RWPE2 (cell line): ENCODE measurements around the gene HLCS.

Experiments
- ATAC-seq: fragments of 200-7000 bp; cut with Tn5 transposase; 3 replicates; pipeline ENCODE4 v1.9.1; 2021; ENCODE audit warnings: low read depth
- DNase-seq: peaks from one replicate; pipeline ENCODE4 v3.0.0-alpha.2; 2020; ENCODE audit warnings: low spot score
- H3K27ac ChIP-seq: fragments of 450-650 bp; 2 replicates; pipeline ENCODE4 v1.5.1; 2017; ENCODE audit warnings: mild to moderate bottlenecking; ENCODE audit not compliant: poor library complexity, severe bottlenecking
- H3K27me3 ChIP-seq: fragments of 250-450 bp; sonication (Bioruptor Pico); 2 replicates; pipeline ENCODE4 v1.5.1; 2021; ENCODE audit warnings: mild to moderate bottlenecking, moderate library complexity; ENCODE audit not compliant: insufficient read depth, poor library complexity, severe bottlenecking
- H3K36me3 ChIP-seq: fragments of 250-450 bp; sonication (Bioruptor Pico); 2 replicates; pipeline ENCODE4 v1.5.1; 2020; ENCODE audit warnings: low read depth, mild to moderate bottlenecking, moderate library complexity
- H3K4me1 ChIP-seq: fragments of 250-450 bp; sonication (Bioruptor Pico); 2 replicates; pipeline ENCODE4 v1.5.1; 2021; ENCODE audit warnings: mild to moderate bottlenecking, moderate library complexity; ENCODE audit not compliant: insufficient read depth, poor library complexity, severe bottlenecking
- H3K4me3 ChIP-seq: fragments of 250-450 bp; sonication (Bioruptor Pico); 2 replicates; pipeline ENCODE4 v1.5.1; 2021; ENCODE audit warnings: mild to moderate bottlenecking, moderate library complexity; ENCODE audit not compliant: severe bottlenecking
- H3K9me3 ChIP-seq: fragments of 250-450 bp; sonication (Bioruptor Pico); 2 replicates; pipeline ENCODE4 v1.5.1; 2021; ENCODE audit warnings: mild to moderate bottlenecking, moderate library complexity; ENCODE audit not compliant: severe bottlenecking
- TF ChIP-seq, protein P1 (sequence below): fragments of 450-650 bp; IDR thresholded peaks from one replicate; pipeline ENCODE4 v1.5.1; 2017; ENCODE audit warnings: mild to moderate bottlenecking, moderate library complexity; ENCODE audit not compliant: poor library complexity, severe bottlenecking

HLCS gene

DNA sequence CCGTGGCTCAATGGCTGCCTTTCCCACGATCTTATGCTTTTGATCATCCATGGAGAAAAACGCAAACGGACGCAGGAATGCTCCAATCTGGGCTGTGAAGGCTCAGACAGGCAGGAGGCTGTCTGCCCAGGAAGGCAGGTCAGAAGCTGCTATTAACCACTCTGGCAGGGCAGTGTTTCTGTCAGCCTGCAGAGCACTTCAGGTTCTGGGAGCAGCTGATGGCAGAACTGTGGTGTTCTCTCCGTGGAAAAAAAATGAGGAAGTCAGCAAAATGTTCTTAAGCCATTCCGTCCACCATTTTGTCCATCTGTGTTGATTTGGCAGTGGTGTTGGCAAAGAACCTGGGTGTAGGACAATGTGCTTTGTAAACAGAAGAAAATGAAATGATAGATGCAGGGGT lies 175.9 kb downstream of the HLCS start:
- Histone ChIP-seq H3K4me1 (peaks cover 8% of the 10 kb centered on the region), H3K4me3 (no peak overlapping the region), H3K27ac (no peak overlapping the region), H3K27me3 (no peaks in the 10 kb centered on the region), H3K36me3 (no peaks in the 10 kb centered on the region), H3K9me3 (no peaks in the 10 kb centered on the region)
- TF ChIP-seq, protein P1, sequence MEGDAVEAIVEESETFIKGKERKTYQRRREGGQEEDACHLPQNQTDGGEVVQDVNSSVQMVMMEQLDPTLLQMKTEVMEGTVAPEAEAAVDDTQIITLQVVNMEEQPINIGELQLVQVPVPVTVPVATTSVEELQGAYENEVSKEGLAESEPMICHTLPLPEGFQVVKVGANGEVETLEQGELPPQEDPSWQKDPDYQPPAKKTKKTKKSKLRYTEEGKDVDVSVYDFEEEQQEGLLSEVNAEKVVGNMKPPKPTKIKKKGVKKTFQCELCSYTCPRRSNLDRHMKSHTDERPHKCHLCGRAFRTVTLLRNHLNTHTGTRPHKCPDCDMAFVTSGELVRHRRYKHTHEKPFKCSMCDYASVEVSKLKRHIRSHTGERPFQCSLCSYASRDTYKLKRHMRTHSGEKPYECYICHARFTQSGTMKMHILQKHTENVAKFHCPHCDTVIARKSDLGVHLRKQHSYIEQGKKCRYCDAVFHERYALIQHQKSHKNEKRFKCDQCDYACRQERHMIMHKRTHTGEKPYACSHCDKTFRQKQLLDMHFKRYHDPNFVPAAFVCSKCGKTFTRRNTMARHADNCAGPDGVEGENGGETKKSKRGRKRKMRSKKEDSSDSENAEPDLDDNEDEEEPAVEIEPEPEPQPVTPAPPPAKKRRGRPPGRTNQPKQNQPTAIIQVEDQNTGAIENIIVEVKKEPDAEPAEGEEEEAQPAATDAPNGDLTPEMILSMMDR: no peak
- ATAC-seq (no peak), DNase-seq (no peak)

DNA sequence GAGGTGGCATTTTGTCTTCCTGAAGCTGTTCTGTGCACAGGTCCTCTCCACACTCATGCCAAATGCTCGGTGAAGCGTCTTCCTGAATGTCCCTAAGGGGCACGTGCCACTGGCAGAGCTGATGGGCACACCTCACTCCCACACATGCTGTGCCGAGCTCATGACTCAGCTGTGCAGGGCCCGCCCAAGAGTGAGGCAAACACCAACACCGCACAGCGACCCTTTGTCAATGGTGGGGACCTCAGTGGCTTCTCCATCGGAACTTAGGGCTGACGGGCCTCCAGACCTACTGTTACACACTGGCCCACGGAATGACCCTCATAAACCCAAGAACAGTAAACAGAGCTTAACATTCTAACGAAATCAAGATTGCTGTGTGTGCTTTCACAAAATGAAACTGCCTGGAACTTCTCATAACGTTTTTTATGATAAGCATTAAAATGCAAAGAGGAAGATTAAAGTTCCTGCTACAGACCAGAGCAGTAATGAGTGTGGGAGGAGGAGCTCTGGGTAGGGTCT lies 178.3 kb downstream of the HLCS start:
- TF ChIP-seq, protein P1: no peak
- peaks cover 28% of the 10 kb centered on the region for H3K4me1 ChIP-seq
- peak overlapping the region; percentile 23 for H3K27ac ChIP-seq
- no peaks in the 10 kb centered on the region for H3K27me3 ChIP-seq
- DNase-seq (no peak), ATAC-seq (peak; percentile 59)
- H3K9me3 ChIP-seq: no peaks in the 10 kb centered on the region
- H3K4me3 ChIP-seq: no peak overlapping the region
- no peaks in the 10 kb centered on the region for H3K36me3 ChIP-seq

DNA sequence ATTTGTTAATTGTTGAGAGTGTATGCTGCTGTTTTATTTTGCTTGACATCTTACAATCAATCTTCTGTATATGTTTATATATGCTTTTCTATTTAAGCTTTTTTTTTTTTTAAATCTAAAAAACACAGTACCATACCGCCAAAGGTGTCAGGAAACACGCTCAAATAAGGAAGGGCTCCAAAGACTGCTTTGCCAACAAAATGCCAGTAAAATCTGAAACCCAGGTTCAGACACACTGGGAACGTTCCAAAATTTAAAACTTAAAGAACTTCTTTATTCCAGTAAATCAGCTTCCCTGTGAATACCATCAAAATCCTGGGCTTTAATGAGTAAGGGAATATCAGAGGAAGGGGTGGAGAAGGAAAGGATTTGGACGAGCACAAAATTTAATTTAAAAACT lies 180.3 kb downstream of the HLCS start:
- DNase-seq (no peak), ATAC-seq (no peak)
- Histone ChIP-seq H3K27me3 (no peaks in the 10 kb centered on the region), H3K4me1 (peaks cover 29% of the 10 kb centered on the region), H3K27ac (no peak overlapping the region), H3K4me3 (no peak overlapping the region), H3K36me3 (no peaks in the 10 kb centered on the region), H3K9me3 (peaks cover 3% of the 10 kb centered on the region)
- TF ChIP-seq, protein P1: no peak

DNA sequence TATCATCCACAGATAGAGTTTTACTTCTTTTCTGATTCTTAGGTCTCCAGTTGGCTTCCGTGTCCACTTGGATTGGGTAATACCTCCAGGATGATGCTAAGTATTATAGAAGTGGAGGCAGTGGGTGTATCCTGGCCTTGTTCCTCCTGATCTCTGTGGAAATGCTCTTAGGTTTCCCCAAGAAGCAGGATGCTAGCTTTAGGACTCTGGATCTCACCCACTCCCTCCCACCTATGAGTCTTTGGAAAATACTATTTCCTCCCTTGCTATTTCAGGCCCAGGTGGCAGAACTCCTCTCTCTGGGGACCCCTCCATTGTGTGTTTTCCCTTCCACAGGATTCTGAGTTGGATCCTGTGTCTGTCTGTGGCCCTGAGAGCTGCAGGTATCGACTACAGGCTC lies 180.9 kb downstream of the HLCS start:
- H3K27me3 ChIP-seq: no peaks in the 10 kb centered on the region
- peaks cover 3% of the 10 kb centered on the region for H3K9me3 ChIP-seq
- no peaks in the 10 kb centered on the region for H3K36me3 ChIP-seq
- TF ChIP-seq, protein P1: no peak
- H3K4me3 ChIP-seq: no peak overlapping the region
- ATAC-seq: no peak
- peaks cover 33% of the 10 kb centered on the region for H3K4me1 ChIP-seq
- peak overlapping the region; percentile 65 for H3K27ac ChIP-seq
- no peak for DNase-seq

DNA sequence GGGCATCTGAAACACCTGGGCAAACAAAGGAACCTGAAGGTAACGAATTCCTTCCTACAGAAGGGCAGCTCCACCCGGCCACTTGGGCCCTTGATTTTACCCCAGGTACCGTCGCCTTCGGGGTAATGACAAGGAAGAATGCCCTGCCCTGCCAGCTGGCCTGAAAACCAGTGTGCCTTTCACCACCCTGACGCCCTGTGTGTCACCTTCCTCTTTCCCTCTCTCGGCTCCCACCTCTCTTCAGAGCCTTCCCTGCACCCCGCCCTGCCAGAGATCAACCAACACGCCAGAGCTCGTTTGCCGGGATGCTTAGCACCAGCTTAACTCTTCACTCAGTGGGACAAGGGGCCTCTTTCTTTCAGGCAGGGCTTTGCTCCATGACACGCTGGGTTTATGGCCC lies 181.5 kb downstream of the HLCS start:
- no peak for DNase-seq
- H3K27me3 ChIP-seq: no peaks in the 10 kb centered on the region
- H3K4me1 ChIP-seq: peaks cover 33% of the 10 kb centered on the region
- peak; percentile 26; the same call in 1 of the 3 replicates for ATAC-seq
- no peak overlapping the region for H3K4me3 ChIP-seq
- TF ChIP-seq, protein P1: no peak
- H3K27ac ChIP-seq: peak overlapping the region; percentile 65
- no peaks in the 10 kb centered on the region for H3K36me3 ChIP-seq
- peaks cover 3% of the 10 kb centered on the region for H3K9me3 ChIP-seq
